ENCODE data around the gene FGL2. TPM values are rescaled to one million over a fixed set of nuclear protein-coding genes. Genes with fewer than 3 reads are reported as not detected.
"Not testable (repeated sequence)": the region's sequence is repeated elsewhere in the genome, so short reads cannot be mapped to it uniquely, and the experiment has no call there.

The FGL2 gene
- total RNA-seq, 4 donors from 2014 or later: 5.9 to 69.3 (median 17.5) TPM

- no peak overlapping the region for H3K4me3 ChIP-seq
- DNase-seq: no peak
- H3K27ac ChIP-seq: no peak overlapping the region
- no peaks in the 10 kb centered on the region for H3K27me3 ChIP-seq
- no peaks in the 10 kb centered on the region for H3K36me3 ChIP-seq
- H3K4me1 ChIP-seq: no peaks in the 10 kb centered on the region
- intact Hi-C loops (cut with DNase I; ENCODE audit: low total_unique reads): no loop called here
- H3K9me3 ChIP-seq: no peaks in the 10 kb centered on the region
- TF ChIP-seq POLR2A (IDR thresholded peaks at IDR 0.05): no peak
- TF ChIP-seq, protein P1, sequence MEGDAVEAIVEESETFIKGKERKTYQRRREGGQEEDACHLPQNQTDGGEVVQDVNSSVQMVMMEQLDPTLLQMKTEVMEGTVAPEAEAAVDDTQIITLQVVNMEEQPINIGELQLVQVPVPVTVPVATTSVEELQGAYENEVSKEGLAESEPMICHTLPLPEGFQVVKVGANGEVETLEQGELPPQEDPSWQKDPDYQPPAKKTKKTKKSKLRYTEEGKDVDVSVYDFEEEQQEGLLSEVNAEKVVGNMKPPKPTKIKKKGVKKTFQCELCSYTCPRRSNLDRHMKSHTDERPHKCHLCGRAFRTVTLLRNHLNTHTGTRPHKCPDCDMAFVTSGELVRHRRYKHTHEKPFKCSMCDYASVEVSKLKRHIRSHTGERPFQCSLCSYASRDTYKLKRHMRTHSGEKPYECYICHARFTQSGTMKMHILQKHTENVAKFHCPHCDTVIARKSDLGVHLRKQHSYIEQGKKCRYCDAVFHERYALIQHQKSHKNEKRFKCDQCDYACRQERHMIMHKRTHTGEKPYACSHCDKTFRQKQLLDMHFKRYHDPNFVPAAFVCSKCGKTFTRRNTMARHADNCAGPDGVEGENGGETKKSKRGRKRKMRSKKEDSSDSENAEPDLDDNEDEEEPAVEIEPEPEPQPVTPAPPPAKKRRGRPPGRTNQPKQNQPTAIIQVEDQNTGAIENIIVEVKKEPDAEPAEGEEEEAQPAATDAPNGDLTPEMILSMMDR (IDR thresholded peaks at IDR 0.05): no peak
These were observed 39.1 kb upstream of the FGL2 start for GRCh38 chr7:77238703-77239136.

GRCh38 chr7:77235276-77235675, 35.7 kb upstream of the FGL2 start:
- Histone ChIP-seq H3K27me3 (no peaks in the 10 kb centered on the region), H3K27ac (no peak overlapping the region), H3K9me3 (no peaks in the 10 kb centered on the region), H3K4me1 (no peaks in the 10 kb centered on the region), H3K4me3 (no peak overlapping the region), H3K36me3 (no peaks in the 10 kb centered on the region)
- DNase-seq: no peak
- intact Hi-C loops (cut with DNase I; ENCODE audit: low total_unique reads): no loop called here
- TF ChIP-seq, protein P1 (IDR thresholded peaks at IDR 0.05): no peak
- TF ChIP-seq POLR2A (IDR thresholded peaks at IDR 0.05): no peak

GRCh38 chr7:77232467-77232866, 32.8 kb upstream of the FGL2 start:
- Histone ChIP-seq H3K4me3 (no peak overlapping the region), H3K27me3 (no peaks in the 10 kb centered on the region), H3K4me1 (no peaks in the 10 kb centered on the region), H3K27ac (no peak overlapping the region), H3K9me3 (no peaks in the 10 kb centered on the region), H3K36me3 (no peaks in the 10 kb centered on the region)
- intact Hi-C loops (cut with DNase I; ENCODE audit: low total_unique reads): no loop called here
- no peak for TF ChIP-seq POLR2A (IDR thresholded peaks at IDR 0.05)
- TF ChIP-seq, protein P1 (IDR thresholded peaks at IDR 0.05): no peak
- DNase-seq: no peak

DNA sequence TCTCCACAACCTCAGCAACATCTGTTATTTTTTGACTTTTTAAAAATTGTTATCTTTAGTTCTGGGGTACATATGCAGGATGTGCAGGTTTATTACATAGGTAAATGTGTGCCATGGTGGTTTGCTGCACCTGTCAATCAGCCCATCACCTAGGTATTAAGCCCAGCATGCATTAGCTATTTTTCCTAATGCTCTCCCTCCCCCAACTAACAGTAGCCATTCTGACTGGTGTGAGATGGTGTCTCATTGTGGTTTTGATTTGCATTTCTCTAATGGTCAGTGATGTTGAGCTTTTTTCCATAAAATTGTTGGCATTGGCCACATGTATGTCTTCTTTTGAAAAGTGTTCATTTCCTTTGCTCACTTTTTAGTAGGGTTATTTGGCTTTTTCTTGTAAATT, 29.2 kb upstream of the FGL2 start:
- intact Hi-C loops (cut with DNase I; ENCODE audit: low total_unique reads): not testable (repeated sequence)

GRCh38 chr7:77226357-77226839, 26.8 kb upstream of the FGL2 start:
- Histone ChIP-seq H3K27ac (no peak overlapping the region), H3K4me1 (no peaks in the 10 kb centered on the region), H3K27me3 (no peaks in the 10 kb centered on the region), H3K9me3 (no peaks in the 10 kb centered on the region), H3K4me3 (no peak overlapping the region), H3K36me3 (no peaks in the 10 kb centered on the region)
- intact Hi-C loops (cut with DNase I; ENCODE audit: low total_unique reads): no loop called here
- no peak for DNase-seq
- no peak for TF ChIP-seq POLR2A (IDR thresholded peaks at IDR 0.05)
- TF ChIP-seq, protein P1 (IDR thresholded peaks at IDR 0.05): no peak

More for the DNA sequence above, 29.2 kb upstream of the FGL2 start:
- not testable (repeated sequence) for H3K27ac ChIP-seq, H3K4me1 ChIP-seq, H3K27me3 ChIP-seq, H3K36me3 ChIP-seq, H3K4me3 ChIP-seq, H3K9me3 ChIP-seq, DNase-seq

- Histone ChIP-seq H3K27me3 (no peaks in the 10 kb centered on the region), H3K4me3 (no peak overlapping the region), H3K4me1 (no peaks in the 10 kb centered on the region), H3K27ac (no peak overlapping the region), H3K9me3 (no peaks in the 10 kb centered on the region), H3K36me3 (no peaks in the 10 kb centered on the region)
- no peak for DNase-seq
- TF ChIP-seq, protein P1 (IDR thresholded peaks at IDR 0.05): no peak
- no peak for TF ChIP-seq POLR2A (IDR thresholded peaks at IDR 0.05)
- intact Hi-C loops (cut with DNase I; ENCODE audit: low total_unique reads): no loop called here
These were observed 23.6 kb upstream of the FGL2 start for GRCh38 chr7:77223261-77223660.
